DMS 273 treated with DMSO at 0.1 percent for 48 hours (cell line): ENCODE measurements around the gene PDE6B.
"Not testable (repeated sequence)": the region's sequence is repeated elsewhere in the genome, so short reads cannot be mapped to it uniquely, and the experiment has no call there.

ENCODE experiments used
- DNase-seq: peaks from one replicate; lab custom pipeline; 2025; lab: John Stamatoyannopoulos, UW

PDE6B gene

DNA sequence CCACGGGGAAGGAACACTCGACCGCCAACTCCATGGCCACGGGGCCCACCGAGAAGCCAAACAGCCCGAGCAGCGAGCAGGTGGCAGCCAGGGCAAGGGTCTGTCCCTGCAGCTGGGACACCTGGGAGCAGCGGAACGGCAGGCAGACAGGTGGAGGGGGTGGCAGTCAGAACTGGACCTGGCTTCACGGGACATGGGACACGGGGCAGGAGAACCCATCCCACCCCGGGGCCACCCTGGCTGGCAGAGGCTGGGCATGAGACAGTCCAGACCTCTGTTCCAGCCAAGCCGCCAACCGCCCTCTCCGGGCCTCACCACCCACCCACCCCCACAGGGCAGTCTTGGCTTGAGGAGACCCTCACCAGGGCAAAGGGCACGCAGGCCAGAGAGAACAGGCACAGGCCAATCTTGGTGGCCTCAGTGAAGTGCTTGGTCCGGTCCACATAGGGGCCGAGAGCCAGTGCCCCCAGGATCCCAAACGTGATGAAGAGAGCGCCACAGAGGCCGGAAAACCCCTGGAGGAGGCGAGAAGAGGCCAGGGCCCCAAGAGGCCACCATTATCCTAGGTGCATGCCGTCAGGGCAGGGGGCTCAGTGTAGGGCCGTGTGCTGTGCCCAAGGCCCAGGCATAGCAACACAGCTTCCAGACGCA lies 58.0 kb downstream of the PDE6B start:
- no peak for DNase-seq

DNA sequence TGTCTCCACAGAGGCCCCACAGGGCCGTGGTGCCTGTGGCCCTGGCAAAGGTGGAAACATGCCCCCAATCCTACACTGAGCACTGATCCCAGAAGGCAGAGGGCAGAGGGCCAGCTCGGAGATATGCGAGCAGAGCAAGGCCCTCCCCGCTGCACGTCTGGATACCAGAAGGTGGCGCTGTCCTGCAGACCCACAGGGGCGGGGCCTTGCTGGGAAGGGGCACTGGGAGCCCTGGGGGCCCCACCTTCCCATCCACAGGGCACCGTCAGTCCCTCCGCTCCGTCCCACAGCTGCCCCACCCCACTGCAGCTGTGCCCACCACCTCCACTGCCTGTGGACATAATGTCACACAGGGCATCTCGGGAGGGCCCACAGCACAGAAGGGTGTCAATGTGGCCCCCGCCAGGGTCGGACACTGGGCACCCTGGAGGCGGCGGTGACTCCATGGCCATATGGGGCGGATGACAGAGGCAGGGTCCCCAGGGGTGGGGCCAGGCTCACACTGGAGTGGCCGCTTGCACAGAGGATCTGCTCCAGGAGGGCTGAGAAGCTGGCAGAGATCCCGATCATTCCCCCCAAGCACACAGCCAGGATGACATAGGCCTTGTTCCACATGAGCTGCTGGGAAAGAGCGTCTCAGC lies 58.7 kb downstream of the PDE6B start:
- peak; percentile 32 for DNase-seq

DNA sequence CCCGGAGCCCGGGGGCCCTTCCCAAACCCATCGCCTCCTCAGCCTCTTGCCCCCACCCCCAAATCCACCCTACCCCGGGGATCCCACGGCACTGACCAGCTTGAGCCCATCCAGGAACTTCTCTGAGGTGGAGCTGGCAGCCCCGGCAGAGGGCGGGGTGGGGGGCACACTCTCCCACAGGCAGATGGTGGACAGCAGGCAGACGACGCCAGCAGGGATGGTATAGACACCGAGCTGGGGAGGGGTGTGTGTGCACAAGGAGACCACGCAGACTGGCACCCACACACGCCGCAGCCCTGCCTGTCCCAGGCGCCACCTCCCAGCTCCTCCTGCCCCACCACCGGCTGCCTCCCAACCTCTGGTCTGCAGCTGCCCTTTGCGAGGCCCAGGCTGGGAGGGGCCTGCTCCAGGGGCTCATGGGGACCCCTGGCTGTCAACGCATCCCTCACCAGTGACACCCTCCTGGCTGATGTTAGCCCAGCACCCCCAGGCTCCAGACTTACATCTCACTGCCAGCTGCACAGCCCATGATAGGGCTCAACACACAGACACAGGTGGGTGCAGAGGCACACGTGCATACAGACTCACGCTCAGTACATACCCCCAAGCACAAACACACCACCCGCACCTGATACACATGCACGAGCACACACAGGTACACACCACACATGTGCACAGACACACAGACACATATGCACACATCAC lies 59.4 kb downstream of the PDE6B start:
- no peak for DNase-seq

DNA sequence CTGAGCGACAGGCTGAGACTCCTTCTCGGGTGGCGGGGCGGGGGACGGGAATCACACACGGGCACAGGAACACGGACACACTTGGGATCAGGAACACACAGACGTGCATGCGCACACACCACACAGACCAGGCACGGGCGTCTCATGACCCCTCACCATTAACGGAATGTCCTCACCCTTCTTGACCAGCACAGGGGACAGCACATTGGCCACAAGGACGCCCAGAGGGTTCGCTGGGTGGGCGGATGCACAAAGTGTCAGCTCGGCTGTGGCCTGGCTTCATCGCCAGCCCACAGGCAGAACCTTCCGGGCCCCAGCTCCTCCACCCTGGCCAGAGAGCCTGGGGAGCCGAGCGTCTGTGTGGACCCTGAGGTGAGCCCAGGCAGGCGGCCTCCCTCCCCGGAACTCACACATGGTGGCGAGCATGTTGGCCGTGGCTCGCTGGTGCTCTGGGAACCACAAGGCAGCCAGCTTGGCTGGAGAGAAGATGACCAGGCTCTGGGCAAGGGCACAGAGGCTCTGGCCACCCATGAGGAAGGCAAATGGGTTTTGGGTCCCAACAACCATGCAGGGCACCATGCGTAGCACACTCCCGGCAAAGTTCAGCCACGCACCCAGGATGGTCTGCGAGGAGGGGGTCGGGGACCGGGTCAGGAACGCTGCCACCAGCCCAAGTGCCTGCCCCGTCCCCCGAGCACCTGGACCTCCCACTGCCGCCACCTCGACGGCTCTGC lies 60.5 kb downstream of the PDE6B start:
- no peak for DNase-seq

DNA sequence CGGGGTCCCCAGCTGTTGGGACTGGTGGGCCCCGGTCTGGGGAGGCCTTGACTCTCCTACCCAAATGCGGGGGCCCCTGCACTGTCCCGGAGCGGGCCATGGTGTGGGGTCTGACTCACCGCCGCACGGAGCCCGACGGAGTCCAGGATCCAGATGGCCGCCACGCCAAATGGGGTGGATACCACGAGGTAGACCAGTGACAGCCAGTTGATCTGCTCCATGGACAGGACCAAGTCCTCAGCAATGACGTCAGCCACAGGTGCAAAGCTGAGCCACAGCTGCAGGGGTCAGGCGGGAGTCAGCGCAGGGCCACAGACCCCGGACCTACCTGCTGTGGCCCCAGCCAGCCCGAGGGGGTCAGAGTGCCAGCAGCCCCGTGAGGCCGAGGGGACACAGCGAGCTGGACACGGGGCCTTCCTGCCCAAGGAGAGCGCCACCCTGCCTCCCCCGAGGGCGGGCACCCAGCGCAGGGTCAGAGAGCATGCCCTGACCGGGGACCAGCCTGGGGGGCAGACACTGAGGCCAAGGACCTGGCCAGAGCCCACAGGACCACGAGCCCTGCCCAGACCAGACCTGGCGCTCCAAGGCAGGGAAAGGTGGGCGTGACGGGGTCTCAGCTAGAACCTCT lies 61.2 kb downstream of the PDE6B start:
- DNase-seq: no peak

DNA sequence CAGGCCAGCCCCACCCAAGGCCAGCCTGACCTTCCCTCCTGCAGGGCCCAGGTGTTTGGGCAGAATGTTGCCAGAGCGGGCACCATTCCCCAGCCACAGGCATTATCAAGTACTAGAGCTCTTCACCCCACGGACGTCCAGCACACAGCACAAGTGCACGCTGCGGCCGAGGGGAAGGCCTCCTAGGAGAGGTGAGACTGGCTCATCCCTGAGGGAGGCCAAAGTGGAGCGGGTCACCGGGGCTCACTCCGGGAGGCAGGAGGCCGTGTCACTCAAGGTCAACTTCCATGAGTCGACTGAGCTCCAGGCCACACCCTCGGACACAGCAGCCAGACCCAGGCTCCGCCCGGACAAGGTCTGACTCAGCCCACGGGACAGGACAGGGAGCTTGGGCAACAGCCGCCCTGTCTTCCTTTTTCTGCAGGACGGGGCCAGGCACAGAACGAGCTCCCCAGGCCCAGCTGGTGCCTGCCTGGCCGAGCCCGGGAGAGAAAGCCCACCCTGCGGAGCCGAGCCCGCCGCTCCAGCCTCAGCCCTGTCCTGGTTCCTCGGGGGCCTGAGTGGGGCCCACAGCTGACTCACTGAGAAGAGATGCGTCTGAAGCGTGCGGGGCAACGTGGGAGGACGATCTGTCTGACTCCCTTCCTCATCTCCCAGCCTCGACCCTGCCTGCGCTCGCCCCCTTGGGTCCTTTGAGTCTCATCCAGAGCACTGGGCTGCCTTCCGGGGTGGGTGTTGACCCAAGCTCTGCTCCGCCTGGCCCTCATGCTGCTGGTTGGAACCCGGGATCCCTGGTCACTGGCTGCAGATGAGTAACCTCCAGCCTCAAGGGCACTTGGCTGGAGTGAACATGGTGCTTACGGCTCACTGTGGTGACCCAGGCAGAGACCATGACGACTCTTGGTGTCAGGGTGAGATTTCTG lies 61.9 kb downstream of the PDE6B start:
- DNase-seq: no peak

DNA sequence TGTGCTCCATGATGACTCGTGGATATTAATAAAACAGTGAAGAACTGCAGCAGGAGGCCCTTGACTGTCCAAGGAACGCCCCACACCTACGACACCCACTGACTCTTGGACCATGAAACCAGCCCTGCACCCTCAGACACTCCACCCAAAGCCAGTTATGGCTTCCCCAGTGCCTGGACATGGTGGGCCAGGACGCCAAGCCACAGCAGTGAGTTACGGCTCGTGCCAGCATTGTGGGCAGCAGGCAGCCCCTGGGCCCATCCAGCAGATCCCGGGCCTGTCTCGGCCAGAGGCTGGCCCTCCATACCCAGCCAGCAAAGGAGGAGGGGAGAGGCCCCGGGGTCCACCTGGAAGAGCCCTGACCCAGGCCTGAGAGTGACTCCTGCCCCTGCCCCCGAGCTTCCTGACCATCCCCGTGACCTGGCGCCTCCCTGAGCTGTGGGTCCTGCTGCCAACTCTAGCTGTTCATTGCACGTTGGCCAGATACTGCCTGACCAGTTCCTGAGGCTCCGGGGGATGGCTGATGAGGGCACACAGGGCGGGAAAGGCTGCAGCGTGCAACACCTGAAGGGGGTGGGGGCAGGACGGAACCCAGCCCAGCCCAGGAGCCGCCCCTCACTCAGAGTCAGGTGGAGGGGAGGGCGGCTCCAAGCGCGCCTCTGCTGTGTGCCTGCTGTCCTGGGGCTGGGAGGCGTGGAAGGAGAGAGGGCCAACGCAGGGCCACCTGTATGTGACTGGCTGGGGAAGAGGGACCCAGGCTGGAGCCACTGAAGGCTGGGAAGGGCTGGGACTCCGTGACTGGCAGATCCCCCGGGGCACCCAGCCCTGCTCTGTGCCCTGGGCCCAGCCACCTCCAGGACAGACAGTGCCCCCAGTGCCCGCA lies 62.8 kb downstream of the PDE6B start:
- no peak for DNase-seq

DNA sequence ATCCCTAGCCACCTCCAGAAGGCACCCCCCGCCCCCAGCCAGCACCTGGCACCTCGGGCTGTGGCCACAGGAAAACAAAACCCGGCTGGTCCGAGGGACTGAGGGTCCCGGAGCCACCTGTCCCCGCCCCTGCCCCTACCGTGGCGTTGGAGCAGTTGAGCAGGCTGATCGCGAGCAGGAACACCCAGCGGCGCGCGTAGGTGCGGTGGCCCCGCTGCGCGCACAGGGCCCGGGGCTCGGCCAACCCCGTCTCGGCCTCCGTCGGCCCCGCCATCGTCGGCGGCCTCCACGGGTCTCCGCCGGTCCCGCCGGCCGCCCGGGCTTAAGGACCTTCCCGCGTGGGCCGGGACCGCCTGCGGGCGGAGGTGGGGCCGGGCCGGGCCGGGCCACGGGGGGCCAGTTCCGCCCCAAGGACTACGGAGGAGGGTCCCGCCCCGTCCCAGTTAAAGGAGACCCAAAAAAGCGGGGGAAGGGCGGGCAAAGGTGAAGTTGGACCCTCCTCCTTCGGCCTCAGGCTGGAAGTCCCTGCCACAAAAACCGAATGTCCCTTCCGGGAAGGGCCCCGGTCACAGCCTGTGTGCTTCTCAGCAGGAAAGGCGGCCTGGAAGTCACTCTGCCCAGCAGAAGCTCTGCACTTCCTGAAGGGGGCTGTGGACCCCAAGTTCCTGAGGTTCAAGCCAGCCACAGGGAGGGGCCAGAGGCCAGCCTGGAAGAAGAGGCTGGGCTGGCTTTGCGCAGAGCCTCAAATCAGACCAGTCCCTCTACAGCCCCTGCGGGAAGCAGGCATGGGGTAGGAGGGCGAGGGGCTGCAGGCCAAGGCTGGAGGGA lies 63.7 kb downstream of the PDE6B start, which contains the start of gene SLC49A3:
TSS of gene SLC49A3 (minus strand) at position 298 of the 828 bp plus-strand sequence. CDS start at position 274, 24 bp downstream.
- no peak for DNase-seq

DNA sequence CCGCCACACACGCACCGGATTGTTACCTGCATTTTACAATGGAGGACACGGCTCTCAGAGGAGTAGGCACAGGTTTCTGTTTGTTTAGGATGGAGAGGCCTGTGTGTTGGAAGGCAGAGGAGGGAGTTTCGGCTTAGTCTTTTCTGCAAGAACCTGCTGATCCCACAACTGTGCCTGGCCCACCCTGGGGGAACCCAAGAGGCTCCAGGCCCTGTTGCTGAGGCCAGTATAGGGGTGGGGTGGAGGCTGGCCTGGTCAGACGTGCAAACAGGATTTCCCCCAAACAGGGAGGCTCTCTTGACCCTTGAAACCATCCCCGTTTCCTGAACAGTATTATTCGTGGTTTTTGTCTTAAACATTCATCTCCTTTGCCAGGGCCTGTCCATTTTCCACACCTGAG lies 64.3 kb downstream of the PDE6B start:
- DNase-seq: no peak

DNA sequence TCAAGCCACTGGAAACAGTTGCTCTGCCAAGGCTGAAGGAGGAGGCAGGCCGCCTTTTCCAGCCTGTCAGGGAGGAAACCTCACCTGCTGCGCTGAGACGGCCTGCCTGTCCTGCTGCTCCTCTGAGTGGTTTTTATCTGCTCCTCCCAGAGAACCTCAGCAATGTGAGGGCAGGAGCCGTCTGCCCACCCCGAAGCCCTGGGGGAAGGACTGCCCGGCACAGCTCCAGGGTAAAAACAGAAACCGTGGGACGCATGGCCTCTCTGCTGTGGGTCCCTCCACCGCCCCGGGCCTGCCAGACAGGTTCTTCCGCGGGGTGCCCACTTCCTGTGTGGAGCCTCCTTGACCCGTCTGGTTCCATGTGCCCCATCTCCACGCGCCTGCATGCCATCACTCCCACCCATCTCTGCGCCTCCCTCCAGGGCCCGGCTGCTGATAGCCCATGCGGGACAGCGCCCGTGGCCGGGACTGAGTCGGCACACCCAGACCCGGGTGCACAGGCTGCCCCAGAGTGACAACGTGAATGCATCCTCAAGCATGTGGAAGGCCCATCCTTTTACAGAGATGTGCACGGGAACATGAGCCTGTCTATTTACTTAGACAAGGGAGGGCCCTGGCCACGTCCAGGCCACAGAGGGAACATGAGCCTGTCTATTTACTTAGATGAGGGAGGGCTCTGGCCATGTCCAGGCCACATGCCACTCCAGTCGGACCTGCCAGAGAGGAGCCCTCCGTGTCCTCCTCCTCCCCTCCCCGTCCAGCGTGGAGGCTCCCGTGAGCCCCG lies 67.6 kb downstream of the PDE6B start:
- no peak for DNase-seq

DNA sequence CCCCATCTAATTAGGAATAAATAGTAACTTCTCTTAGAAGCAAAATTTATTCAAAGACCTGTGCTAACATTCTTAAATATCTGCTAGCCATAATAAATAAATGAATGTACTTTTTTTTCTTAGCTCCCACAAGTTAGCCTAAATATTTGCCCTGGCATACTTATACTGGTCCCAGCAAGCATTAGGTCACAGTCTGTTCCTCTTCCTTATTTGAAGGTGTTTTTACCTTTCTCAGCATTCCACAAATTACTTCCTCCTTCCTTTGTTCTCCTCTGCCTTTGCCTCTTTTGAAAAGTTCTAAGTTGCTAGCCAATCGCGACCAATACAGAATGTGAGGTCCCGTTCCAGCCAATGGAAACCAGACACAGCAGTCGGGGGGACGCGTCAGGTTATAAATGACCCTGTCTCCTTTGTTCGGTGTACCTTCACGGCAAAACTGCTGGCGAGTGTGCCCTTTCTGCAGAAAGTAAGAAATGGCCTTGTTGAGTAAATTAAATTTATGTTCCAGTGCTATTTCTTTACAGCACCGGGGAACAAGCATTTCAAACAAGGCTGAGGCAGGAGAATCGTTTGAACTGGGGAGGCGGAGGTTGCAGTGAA lies 69.1 kb downstream of the PDE6B start:
- not testable (repeated sequence) for DNase-seq

DNA sequence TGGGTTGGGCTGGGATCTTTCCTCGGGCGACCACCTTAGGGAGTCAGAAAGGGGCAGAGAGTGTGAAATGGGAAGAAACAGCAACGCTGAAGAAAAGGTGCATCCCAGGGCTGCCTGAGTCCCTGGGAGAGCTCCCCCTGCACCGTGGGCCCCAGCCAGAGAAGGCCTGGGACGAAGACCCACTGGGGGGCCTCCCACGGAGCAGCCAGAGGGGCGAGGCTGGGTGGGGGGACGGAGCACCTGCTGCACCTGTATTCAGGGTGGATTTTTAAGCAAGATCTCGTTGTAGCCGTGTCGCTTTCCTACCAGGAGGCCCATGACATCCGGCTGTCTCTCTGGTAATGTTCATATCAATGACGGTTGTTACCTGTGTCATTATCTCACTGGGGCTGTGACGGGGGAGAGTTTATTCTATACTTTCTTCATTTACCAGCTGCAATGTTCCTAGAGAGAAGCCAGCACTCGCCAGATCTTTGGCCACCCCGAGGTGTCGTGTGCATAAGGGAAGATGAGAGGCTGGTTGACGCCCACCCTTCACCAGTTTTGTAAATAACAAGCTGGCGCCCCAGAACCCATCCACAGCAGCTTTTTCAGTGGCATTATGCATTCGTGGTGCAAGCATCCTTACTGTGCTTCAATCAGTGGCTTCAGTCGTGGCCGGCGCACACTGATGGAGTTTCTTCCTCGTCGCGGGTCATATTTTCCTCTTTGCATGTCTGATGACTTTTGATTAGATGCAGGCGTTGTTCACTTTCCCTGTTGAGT lies 74.6 kb downstream of the PDE6B start:
- DNase-seq: no peak

DNA sequence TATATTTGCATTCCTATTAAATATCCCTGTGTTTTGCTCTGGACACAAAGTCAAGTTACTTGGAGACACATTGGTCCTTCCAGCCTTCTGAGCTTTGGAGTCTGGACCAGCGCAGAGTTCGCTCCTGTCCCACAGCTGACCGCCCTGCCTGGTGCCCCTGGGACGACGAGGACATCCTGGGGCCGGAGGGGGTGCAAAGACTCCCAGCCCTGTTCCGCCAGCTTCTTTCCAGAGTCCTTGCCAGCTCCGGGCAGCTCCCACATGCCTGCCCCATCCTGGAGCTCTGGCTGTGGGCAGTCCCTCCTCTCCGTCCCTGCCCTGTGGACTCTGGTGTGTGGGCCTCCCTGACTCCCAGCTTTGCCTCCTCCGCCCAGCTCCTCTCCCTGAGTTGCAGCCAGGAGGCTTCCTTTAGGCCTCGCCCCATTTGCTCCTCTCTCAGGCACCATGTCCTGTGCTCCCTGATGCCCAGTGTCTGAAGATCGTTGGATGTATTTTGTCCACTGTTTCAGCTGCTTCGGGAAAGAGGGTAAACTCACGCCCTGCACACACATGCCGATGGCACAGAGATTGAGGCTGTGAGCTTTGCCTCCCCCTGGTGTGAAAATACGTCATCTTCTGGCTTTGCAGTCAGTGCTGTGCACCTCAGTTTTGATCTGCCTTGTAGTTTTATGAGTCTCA lies 75.4 kb downstream of the PDE6B start:
- DNase-seq: no peak

DNA sequence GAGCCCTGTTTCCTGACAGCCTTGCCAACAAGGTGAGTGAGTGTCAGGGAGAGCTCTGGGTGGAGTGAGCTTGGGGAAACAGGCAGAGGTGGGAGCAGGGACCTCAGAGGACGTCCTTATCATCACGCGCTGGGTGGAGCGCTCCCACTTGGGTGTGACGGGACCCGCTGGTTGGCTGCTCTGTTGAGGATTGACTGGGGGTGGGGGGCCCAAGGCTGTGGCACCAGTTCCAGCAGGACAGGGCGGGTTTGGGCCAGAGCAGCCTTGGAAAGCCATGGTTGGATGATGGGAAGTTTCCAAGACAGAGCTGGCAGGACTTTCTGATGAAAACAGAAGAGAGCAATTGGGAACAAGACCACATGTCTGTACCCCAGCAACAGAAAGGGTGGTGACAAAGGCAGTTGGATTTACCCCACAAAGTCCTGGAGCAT lies 77.3 kb downstream of the PDE6B start:
- no peak for DNase-seq

DNA sequence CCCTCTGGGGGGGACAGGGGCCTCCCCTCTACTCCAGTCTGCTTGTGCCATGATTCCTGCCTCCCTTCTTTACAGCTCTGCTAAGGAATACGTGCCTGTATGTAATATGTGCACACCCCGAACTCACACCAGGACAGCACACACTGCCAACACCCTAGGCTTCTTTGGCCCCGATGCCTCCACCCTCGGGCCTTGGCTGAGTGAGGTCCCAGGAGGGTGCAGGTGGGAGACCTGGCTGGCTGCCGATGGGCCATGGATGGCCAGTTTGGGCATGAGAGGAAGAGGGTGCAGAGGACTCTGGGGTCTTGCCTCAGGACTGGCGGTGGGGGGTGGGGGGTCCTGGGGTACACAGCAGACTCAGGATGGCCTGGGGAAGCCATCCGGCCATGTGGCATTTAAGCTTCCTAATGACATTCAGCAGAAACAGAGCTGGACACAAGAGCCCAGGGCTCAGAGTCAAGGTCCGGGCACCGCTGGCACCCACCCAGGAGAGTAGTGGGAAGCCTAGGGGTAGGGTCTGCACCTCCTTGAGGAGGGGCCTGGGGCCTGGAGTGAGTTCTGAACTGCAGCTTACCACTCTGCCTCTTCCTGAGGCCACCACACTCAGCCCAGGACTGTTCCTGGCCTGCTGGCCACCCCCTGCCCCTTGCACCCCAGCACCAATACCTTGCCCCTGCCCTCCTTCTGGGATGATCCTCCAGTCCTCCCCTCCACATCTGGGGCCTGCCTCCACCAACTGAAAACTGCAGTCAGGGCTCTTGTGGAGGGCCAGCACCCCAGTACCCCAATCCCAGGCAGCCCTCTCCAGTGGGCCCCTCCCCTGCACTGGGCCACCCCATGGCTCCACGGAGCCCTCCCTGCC lies 78.2 kb downstream of the PDE6B start:
- DNase-seq: no peak
